SK-N-SH treated with all-trans-retinoic acid at 6 μM for 48 hours (cell line): ENCODE measurements around the gene DRD4.

ENCODE experiments used
- ATAC-seq: fragments of 200-7000 bp; cut with Tn5 transposase; 3 replicates; pipeline ENCODE4 v1.9.1; 2020; ENCODE audit warnings: mild to moderate bottlenecking, moderate library complexity
- ARNTL ChIP-seq: fragments of 450-650 bp; formaldehyde crosslinking; IDR thresholded peaks from 2 replicates; pipeline ENCODE4 v1.5.0; 2020; ENCODE audit warnings: low read depth, mild to moderate bottlenecking, moderate library complexity, borderline replicate concordance
- BACH2 ChIP-seq: fragments of 250-450 bp; sonication (Bioruptor Pico); IDR thresholded peaks from 2 replicates; pipeline ENCODE4 v1.9.0; 2021; ENCODE audit warnings: mild to moderate bottlenecking, borderline replicate concordance
- CREB5 ChIP-seq: fragments of 250-450 bp; sonication (Bioruptor Pico); IDR thresholded peaks from 2 replicates; pipeline ENCODE4 v1.5.1; 2020; ENCODE audit warnings: low read depth, mild to moderate bottlenecking, moderate library complexity
- CSDC2 ChIP-seq: fragments of 250-450 bp; sonication (Bioruptor Pico); IDR thresholded peaks from 2 replicates; pipeline ENCODE4 v1.5.0; 2020; ENCODE audit warnings: mild to moderate bottlenecking, moderate library complexity
- CSRNP3 ChIP-seq: fragments of 250-450 bp; sonication (Bioruptor Pico); IDR thresholded peaks from 2 replicates; pipeline ENCODE4 v1.5.1; 2021; ENCODE audit warnings: mild to moderate bottlenecking, moderate library complexity
- GLIS3 ChIP-seq: fragments of 250-450 bp; sonication (Bioruptor Pico); IDR thresholded peaks from 2 replicates; pipeline ENCODE4 v1.5.0; 2020; ENCODE audit warnings: mild to moderate bottlenecking, moderate library complexity
- ISL1 ChIP-seq: fragments of 250-450 bp; sonication (Bioruptor Pico); IDR thresholded peaks from 2 replicates; pipeline ENCODE4 v2.1.2; 2022; ENCODE audit warnings: mild to moderate bottlenecking, moderate library complexity
- OSR1 ChIP-seq: fragments of 250-450 bp; sonication (Bioruptor Pico); IDR thresholded peaks from 2 replicates; pipeline ENCODE4 v1.8.0; 2022; ENCODE audit warnings: moderate library complexity, mild to moderate bottlenecking, inconsistent platforms
- PATZ1 ChIP-seq: fragments of 250-450 bp; sonication (Bioruptor Pico); IDR thresholded peaks from 2 replicates; pipeline ENCODE4 v1.8.0; 2020; ENCODE audit warnings: mild to moderate bottlenecking, moderate library complexity, borderline replicate concordance
- PPARA ChIP-seq: fragments of 250-450 bp; sonication (Bioruptor Pico); IDR thresholded peaks from 2 replicates; pipeline ENCODE4 v1.5.0; 2020; ENCODE audit warnings: mild to moderate bottlenecking, borderline replicate concordance
- RARB ChIP-seq: fragments of 250-450 bp; sonication (Bioruptor Pico); IDR thresholded peaks from 2 replicates; pipeline ENCODE4 v1.8.0; 2021; ENCODE audit warnings: mild to moderate bottlenecking, moderate library complexity
- SNAI2 ChIP-seq: fragments of 250-450 bp; sonication (Bioruptor Pico); IDR thresholded peaks from 2 replicates; pipeline ENCODE4 v1.5.0; 2020; ENCODE audit warnings: mild to moderate bottlenecking, moderate library complexity
- TCF4 ChIP-seq: fragments of 250-450 bp; sonication (Bioruptor Pico); IDR thresholded peaks from 2 replicates; pipeline ENCODE4 v1.8.0; 2021; ENCODE audit warnings: mild to moderate bottlenecking, moderate library complexity, borderline replicate concordance
- TOX ChIP-seq: fragments of 250-450 bp; sonication (Bioruptor Pico); IDR thresholded peaks from 2 replicates; pipeline ENCODE4 v1.8.0; 2021; ENCODE audit warnings: mild to moderate bottlenecking, moderate library complexity, borderline replicate concordance
- TSHZ2 ChIP-seq: fragments of 250-450 bp; sonication (Bioruptor Pico); IDR thresholded peaks from 2 replicates; pipeline ENCODE4 v1.5.0; 2020; ENCODE audit warnings: mild to moderate bottlenecking, moderate library complexity
- ZC3H10 ChIP-seq: fragments of 250-450 bp; sonication (Bioruptor Pico); IDR thresholded peaks from 2 replicates; pipeline ENCODE4 v1.5.1; 2021; ENCODE audit warnings: mild to moderate bottlenecking, moderate library complexity
- ZFP3 ChIP-seq: fragments of 250-450 bp; sonication (Bioruptor Pico); IDR thresholded peaks from 2 replicates; pipeline ENCODE4 v1.5.0; 2020; ENCODE audit warnings: mild to moderate bottlenecking, moderate library complexity
- ZNF565 ChIP-seq: fragments of 450-650 bp; formaldehyde crosslinking; conservative IDR thresholded peaks from 2 replicates; pipeline ENCODE4 v1.5.0; 2020; ENCODE audit warnings: low read depth, mild to moderate bottlenecking, moderate library complexity
- ZNF70 ChIP-seq: fragments of 450-650 bp; formaldehyde crosslinking; IDR thresholded peaks from 2 replicates; pipeline ENCODE4 v1.5.0; 2020; ENCODE audit warnings: mild to moderate bottlenecking, moderate library complexity
- ZNF8 ChIP-seq: fragments of 450-650 bp; formaldehyde crosslinking; IDR thresholded peaks from 2 replicates; pipeline ENCODE4 v1.5.0; 2020; ENCODE audit warnings: mild to moderate bottlenecking, moderate library complexity
- TF ChIP-seq, protein P1 (sequence below): fragments of 250-450 bp; sonication (Bioruptor Pico); IDR thresholded peaks from 2 replicates; pipeline ENCODE4 v1.8.0; 2021; ENCODE audit warnings: low read depth, mild to moderate bottlenecking, moderate library complexity, borderline replicate concordance

Gene DRD4

DNA sequence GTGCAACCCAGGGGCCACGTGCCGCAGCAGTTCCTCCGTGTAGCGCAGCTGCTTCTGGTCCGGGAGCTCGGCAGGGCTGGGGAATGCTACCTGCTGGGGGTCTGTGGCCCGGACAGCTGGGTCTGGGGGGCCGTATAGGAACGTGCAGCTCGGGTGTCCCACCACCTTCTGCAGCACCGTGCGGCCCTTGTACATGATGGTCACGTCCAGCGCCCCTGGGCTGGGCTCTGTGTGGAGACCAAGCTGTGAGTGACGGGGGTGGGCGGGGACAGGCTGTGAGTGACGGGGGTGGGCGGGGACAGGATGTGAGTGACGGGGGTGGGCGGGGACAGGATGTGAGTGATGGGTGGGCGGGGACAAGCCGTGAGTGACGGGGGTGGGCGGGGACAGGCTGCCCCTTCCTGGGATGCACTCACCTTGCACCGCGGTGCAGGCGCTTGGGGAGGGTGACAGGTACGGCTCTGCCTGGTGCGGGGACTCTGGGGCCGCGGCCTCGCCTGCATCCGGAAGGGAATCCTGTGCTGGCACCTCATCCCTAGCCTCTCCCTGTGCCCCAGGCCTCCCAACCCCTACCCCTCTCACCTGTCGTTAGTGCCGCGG is 23.6 kb upstream of the DRD4 start:
- no peak for TF ChIP-seq ISL1 (CRISPR knock-in tag)
- TF ChIP-seq CSDC2 (CRISPR knock-in tag): no peak
- TF ChIP-seq ARNTL (CRISPR knock-in tag): no peak
- TF ChIP-seq TCF4 (CRISPR knock-in tag): no peak
- no peak for TF ChIP-seq BACH2 (CRISPR knock-in tag)
- no peak for TF ChIP-seq OSR1
- no peak for TF ChIP-seq PATZ1
- TF ChIP-seq ZC3H10 (CRISPR knock-in tag): no peak
- TF ChIP-seq ZFP3 (CRISPR knock-in tag): no peak
- TF ChIP-seq GLIS3 (CRISPR knock-in tag): no peak
- TF ChIP-seq, protein P1, sequence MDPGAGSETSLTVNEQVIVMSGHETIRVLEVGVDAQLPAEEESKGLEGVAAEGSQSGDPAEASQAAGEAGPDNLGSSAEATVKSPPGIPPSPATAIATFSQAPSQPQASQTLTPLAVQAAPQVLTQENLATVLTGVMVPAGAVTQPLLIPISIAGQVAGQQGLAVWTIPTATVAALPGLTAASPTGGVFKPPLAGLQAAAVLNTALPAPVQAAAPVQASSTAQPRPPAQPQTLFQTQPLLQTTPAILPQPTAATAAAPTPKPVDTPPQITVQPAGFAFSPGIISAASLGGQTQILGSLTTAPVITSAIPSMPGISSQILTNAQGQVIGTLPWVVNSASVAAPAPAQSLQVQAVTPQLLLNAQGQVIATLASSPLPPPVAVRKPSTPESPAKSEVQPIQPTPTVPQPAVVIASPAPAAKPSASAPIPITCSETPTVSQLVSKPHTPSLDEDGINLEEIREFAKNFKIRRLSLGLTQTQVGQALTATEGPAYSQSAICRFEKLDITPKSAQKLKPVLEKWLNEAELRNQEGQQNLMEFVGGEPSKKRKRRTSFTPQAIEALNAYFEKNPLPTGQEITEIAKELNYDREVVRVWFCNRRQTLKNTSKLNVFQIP: no peak
- TF ChIP-seq CSRNP3 (CRISPR knock-in tag): no peak
- ATAC-seq: peak; percentile 1; the same call in 1 of the 3 replicates

DNA sequence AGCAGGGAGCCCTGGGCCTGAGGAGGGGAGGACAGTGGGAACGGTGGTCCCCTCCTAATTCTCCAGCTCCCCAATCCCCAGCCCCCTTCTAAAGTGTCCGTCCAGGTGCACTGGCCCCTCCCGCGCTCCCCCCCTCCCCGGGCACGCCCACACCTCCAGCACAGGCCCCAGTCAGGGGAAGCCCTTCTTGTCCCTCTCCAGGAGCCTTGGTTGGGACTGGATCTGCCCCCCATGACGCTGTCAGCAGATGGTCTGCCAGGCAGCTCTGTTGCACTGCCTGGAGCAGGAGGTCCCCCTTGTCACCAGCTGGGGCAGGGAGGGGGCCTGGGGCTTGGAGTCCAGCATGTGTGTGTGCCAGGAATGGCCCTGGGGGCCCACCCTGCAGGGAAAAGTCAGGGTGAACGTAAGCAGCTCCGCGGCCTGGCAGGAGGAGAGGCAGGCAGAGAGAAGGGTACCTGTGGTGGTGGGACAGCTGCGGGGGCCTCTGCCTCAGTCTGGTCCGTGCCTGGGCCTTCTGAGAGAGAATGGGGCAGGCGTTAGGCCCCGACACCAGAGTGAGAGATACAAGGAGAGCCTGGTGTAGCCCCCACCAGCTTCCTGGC is 22.9 kb upstream of the DRD4 start:
- no peak for TF ChIP-seq TSHZ2 (CRISPR knock-in tag)
- no peak for TF ChIP-seq ZNF70 (CRISPR knock-in tag)
- no peak for TF ChIP-seq ZNF565 (CRISPR knock-in tag)
- TF ChIP-seq, protein P1: no peak
- no peak for TF ChIP-seq PPARA (CRISPR knock-in tag)
- TF ChIP-seq SNAI2 (CRISPR knock-in tag): no peak
- TF ChIP-seq CSRNP3 (CRISPR knock-in tag): no peak
- no peak for TF ChIP-seq TCF4 (CRISPR knock-in tag)
- no peak for TF ChIP-seq OSR1
- TF ChIP-seq ZFP3 (CRISPR knock-in tag): no peak
- TF ChIP-seq ISL1 (CRISPR knock-in tag): no peak
- TF ChIP-seq RARB (CRISPR knock-in tag): no peak
- no peak for TF ChIP-seq PATZ1
- no peak for TF ChIP-seq CSDC2 (CRISPR knock-in tag)
- no peak for TF ChIP-seq ZNF8 (CRISPR knock-in tag)
- TF ChIP-seq CREB5: no peak
- no peak for TF ChIP-seq TOX (CRISPR knock-in tag)
- no peak for TF ChIP-seq ARNTL (CRISPR knock-in tag)
- TF ChIP-seq, all 23 proteins: peak for 0
- ATAC-seq: no peak
